Measurements from ENCODE around the gene BCS1L.

The BCS1L gene

DNA sequence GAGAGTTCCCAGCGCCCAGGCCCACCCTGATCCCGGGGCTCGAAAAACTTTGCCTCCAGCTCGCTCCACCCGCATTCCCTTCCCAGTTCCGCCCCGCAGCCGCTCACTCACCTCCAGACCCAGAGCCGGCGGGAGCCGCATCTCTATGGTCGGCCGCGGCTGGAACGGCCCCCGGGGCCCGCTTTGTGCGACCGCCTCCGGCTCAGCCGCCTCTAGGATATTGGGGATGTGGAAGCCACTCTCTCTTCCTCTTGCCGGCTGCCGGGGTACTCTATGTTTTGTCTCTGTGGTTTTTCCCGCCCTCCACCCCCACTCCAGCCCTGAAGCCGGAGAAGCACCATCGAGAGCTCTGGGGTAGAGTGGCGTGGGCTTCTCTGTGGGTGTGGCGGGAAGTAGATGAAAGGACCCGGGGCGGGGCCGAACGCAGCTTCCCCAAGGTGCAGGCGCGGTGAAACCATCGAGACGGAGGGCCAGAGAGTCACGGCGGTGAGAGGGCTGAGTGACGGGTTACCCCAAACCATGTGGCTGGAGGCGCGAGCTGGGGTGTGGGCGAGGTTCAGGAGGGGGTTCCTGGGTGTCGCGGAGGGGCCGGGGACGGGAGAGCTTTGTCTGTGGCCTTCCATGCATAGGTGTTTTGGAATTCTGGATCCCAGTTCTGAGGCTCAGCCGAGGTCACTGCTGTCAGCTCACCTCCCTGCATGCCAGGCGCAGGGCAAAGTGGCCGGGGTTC lies at the start of gene BCS1L, which contains the start of gene ZNF142:
BCS1L (plus strand) TSS at position 426 of the 730 bp plus-strand sequence. CDS start 1,305 bp downstream, outside the sequence.
ZNF142 (minus strand) TSS at position 366 of the 730 bp plus-strand sequence. CDS start 3,194 bp downstream, outside the sequence.
- DNase-seq = peak; percentile 80 to 84

GRCh38 chr2:218615868-218616315 lies 43.6 kb upstream of the BCS1L start:
- no peak for DNase-seq

GRCh38 chr2:218618102-218618860 lies 41.2 kb upstream of the BCS1L start:
- no peak for DNase-seq

GRCh38 chr2:218621007-218621406 lies 38.5 kb upstream of the BCS1L start:
- DNase-seq = no peak

DNA sequence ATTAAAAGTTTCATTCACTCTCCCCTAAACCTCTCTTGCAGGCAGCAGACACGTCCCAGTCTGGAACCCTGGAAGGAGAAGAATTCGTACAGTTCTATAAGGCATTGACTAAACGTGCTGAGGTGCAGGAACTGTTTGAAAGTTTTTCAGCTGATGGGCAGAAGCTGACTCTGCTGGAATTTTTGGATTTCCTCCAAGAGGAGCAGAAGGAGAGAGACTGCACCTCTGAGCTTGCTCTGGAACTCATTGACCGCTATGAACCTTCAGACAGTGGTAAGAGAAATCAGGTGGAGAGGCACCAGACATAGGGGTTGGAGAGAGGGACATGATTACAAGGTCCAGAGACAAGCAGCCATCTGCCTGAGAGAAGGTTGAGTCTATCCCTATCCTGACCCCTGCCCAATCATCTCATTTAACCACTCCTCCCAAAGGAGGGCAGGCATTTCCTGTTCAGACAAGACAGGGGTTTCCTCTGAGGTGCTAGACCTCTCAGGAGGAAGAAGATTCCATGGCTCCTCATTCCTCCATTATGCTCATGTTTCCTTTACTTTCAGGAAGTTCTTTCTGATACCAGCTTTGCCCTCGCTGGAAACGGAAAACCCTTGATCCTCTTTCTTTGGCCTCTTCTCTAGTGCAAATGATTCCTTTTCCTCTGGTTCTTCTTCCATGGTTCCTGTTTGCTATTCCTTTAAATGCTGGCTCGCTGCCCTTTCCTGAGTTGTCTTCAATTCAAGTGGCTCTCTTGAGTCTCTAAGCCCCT lies 36.7 kb upstream of the BCS1L start:
- DNase-seq = peak; percentile 8 to 19

GRCh38 chr2:218623366-218623705 lies 36.1 kb upstream of the BCS1L start:
- peak in 1 of 2 donors; percentile 24 for DNase-seq

DNA sequence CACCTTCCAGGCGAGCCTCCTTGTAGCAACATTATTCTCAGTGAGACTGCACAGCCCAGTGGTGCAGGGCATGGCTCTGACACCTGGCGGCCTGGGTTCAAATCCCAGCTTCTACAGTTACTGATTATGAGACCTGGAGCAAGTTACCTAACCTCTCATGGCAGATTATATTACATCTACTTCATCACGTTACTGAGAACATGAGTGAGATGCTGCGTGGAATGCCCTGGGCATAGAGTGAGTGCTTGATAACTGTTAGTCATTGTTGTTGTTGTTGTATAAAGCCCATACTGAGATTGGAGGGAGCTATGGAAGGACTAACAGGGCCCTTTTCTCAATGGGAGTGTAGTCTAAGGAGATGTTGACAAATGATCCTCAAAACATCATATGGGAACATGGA lies 33.1 kb upstream of the BCS1L start:
- no peak for DNase-seq

DNA sequence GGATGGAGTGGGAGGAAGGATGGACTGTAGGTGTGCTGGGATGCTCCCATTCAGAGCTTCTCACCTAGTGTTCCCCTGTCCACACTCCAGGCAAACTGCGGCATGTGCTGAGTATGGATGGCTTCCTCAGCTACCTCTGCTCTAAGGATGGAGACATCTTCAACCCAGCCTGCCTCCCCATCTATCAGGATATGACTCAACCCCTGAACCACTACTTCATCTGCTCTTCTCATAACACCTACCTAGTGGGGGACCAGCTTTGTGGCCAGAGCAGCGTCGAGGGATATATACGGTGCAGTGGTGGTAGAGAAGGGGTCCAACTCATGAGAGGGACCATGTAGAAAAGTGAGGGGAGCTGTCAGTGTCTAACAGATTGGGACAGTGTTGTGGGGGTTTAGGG lies 31.5 kb upstream of the BCS1L start:
- no peak for DNase-seq

DNA sequence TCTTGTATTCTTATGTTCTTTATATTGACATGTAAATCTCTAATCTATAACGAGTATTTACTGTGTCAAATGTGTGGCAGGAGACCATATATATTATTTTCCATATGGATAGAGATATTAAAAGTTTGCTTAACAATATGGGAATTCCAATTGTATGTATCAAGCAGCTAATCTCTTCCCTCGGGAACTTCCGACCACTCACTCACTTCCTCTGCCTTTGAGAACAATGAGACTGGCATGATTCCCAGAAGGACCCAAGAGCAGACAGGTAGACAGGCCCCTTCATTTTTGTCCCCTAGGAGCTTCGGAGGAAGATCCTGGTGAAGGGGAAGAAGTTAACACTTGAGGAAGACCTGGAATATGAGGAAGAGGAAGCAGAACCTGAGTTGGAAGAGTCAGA lies 27.6 kb upstream of the BCS1L start:
- DNase-seq = no peak

DNA sequence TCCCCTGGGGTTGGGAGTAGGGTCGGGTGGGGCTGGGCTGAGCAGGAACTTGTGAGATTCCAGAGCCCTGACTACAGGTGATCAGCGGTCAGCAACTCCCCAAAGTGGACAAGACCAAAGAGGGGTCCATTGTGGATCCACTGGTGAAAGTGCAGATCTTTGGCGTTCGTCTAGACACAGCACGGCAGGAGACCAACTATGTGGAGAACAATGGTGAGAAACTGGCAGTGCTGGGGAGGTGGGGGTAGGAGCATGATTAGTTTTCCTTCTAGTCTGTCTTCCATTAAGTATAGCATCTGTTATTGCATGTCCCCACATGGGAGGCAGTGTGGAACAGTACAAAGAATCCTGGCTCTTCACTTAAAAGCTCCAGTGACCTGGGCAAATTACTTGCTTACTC lies 23.8 kb upstream of the BCS1L start:
- no peak for DNase-seq

GRCh38 chr2:218638372-218638771 lies 21.1 kb upstream of the BCS1L start:
- no peak for DNase-seq

DNA sequence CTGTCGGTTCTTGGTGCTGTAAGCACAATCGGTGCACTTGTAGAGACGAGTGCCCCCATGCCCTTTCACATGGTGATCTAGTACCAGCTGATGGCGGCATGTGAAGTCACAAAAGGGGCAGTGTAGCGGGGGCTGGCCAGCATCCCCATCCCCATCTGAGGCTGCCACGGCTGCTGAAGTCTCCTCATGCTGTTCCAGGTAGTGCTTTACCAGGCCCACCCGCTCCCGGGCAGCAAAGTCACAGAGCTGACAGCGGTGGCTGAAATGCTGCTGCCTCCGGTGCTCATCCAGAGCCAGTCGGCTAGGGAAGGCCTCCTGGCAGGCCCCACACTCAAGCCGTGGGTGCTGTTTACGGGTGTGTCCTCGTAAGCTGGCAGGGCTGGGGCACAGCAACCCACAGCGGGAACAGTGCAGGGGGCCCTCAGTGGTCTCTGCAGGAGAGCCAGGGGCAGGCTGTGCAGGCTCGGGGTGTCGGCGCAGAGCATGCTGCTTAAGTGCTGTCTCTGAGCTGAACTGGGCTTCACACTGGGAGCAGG lies 17.3 kb upstream of the BCS1L start:
- DNase-seq = no peak

GRCh38 chr2:218642786-218643185 lies 16.7 kb upstream of the BCS1L start:
- no peak for DNase-seq

GRCh38 chr2:218643751-218644310 lies 15.7 kb upstream of the BCS1L start:
- DNase-seq = no peak

DNA sequence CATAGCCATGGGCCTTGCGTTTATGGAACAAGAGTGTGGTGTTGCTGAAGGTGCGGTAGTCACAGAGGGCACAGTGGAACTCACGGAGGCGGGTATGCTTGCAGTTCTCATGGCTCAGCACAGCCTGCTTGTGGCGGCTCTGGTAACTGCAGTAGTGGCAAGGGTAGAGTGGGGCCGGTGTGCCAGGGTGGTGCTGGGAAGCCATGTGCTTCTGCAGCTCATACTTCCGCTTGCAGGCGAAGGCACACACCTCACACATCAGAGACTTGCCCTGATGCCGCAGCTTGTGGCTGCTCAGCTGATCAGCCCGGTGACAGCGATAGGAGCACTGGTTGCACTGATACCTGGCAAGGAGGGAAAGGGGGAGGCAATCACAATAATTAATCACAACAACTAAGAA lies 14.8 kb upstream of the BCS1L start:
- no peak for DNase-seq

- DNase-seq = no peak
Measured at GRCh38 chr2:218645126-218645525, 14.4 kb upstream of the BCS1L start.

GRCh38 chr2:218648088-218648786 lies 11.2 kb upstream of the BCS1L start:
- peak; percentile 31 to 77 for DNase-seq

GRCh38 chr2:218648787-218649100 lies 10.7 kb upstream of the BCS1L start:
- no peak for DNase-seq

- DNase-seq = no peak
Measured at GRCh38 chr2:218655751-218656150, 3.7 kb upstream of the BCS1L start.

GRCh38 chr2:218658671-218659257 lies 719 bp upstream of the BCS1L start:
- peak; percentile 23 to 52 for DNase-seq

GRCh38 chr2:218659988-218660358 lies 490 bp downstream of the BCS1L start:
- no peak for DNase-seq

DNA sequence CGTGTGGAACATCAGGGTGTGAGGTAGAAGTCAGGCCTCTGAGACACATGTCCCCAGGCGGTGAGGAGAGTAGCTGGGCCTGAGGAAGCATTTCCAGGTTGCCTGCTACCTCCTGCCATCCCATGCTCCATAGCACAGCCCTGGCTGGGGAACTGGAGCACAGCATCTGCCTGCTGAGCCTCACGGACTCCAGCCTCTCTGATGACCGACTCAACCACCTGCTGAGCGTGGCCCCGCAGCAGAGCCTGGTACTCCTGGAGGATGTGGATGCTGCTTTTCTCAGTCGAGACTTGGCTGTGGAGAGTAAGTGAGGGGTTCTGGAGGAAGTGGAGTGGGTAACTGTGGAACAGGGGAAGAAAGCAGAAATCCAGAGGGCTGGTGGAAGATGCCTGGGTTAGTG lies 2.9 kb downstream of the BCS1L start:
- no peak for DNase-seq

Measured in inflammatory macrophage treated with lipopolysaccharide for 1 hour (primary cell).